ENCODE results near the gene CDH23. TPM values are rescaled to one million over a fixed set of nuclear protein-coding genes. Genes with fewer than 3 reads are reported as not detected.

CDH23 gene
- polyA plus RNA-seq, 2 of the 4 experiments (the other 2 are of a cell fraction): 1.1 to 2.3 TPM

DNA sequence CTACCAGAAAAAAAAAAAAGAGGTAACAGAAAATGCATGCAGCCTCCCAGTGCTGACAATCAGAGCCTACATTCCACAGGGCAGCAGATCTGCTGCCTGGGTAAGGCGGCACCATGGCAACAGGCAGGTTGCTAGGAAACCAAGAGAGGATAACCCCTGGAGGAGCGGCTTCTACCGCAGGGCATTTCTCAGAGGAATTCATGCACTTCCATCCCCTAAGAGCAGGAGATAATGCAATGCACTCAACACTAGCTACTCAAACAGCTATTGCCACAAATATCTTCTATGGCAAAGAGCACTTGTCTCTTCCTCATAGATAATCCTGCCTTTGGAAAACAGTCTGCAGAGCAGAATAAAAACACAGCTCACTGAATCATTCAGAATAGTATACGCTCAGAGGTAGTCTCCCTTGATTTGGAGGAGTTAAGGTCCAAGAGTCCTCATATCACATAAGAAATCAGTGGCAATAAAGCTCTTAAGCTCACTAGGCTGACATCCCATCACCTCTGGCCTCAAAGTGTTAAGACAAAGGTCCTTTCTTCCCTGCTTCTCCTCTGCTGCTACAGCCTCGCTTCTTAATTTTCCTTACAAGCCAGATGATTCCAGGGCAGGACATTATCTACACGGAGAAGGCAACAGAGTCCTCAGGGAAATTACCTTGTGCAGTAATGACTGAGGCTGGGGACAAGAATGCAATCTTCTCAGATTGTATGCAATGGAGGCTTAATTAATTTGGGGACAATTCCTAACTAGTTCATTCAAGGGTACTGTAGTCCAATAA is 443.6 kb downstream of the CDH23 start:
- 26% methylated on average over 6 of the region's 6 CpGs for WGBS (ENCODE audit: missing lambda C conversion rate)
- peak overlapping the region; percentile 53 for H3K4me2 ChIP-seq
- ChIA-PET CTCF (interaction anchor here (0.6 to 16.5 kb wide), 9 partner anchors 11 to 462 kb away, joined by 3 to 217 read pairs (median 4); partner anchors contain the start of gene PSAP), POLR2A (interaction anchor here (6.3 kb wide), 1 partner anchor 10 kb away, joined by 33 read pairs; the partner anchor contains the start of gene PSAP)
- TF ChIP-seq MYC (IDR thresholded peaks at IDR 0.05; ENCODE audit: borderline replicate concordance, low read length) (no peak), RFX5 (IDR thresholded peaks at IDR 0.05) (0 out of 2 replicates have a peak, but pooled peaks have one; percentile 52), NR3C1 (IDR thresholded peaks at IDR 0.05) (no peak), BHLHE40 (IDR thresholded peaks at IDR 0.05; ENCODE audit: low read depth, low read length) (no peak)
- TF ChIP-seq, protein P1, sequence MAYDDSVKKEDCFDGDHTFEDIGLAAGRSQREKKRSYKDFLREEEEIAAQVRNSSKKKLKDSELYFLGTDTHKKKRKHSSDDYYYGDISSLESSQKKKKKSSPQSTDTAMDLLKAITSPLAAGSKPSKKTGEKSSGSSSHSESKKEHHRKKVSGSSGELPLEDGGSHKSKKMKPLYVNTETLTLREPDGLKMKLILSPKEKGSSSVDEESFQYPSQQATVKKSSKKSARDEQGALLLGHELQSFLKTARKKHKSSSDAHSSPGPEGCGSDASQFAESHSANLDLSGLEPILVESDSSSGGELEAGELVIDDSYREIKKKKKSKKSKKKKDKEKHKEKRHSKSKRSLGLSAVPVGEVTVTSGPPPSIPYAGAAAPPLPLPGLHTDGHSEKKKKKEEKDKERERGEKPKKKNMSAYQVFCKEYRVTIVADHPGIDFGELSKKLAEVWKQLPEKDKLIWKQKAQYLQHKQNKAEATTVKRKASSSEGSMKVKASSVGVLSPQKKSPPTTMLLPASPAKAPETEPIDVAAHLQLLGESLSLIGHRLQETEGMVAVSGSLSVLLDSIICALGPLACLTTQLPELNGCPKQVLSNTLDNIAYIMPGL (CRISPR knock-in tag; IDR thresholded peaks at IDR 0.05; ENCODE audit: borderline replicate concordance): no peak
- DNase-seq (ENCODE audit: low read depth in 1 of 2, low spot score in 1 of 2): peak; percentile 76 to 88
- peaks cover 70% of the 10 kb centered on the region for H3K4me1 ChIP-seq
- no peak for FAIRE-seq
- H3K27ac ChIP-seq: peak overlapping the region in 1 of 2 experiments; percentile 34; a peak in 2 of 6 replicates
- ATAC-seq: peak; percentile 88 to 89
- H3K9me3 ChIP-seq: no peaks in the 10 kb centered on the region
- H3K4me3 ChIP-seq: no peak overlapping the region

DNA sequence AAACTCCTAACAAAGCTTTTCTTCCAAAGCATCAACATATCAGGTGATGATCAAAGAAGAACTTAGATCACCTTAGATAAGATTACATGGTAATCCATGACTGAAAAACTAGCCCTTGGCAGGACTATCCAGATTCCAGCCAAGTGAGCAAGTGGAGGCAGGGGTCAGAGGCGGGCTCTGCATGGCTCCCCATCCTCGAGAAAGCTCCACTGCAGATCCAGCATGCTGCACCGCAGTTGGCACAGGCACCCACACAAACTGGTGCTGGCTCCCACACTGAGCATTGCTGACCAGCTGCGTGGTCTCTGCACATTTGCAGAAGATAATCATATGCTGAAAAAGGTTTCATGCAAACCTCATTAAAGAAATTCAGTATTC is 444.2 kb downstream of the CDH23 start:
- Histone ChIP-seq H3K4me2 (peak overlapping the region; percentile 53; the same call in 2 of the 3 replicates), H3K4me1 (peaks cover 69% of the 10 kb centered on the region), H3K4me3 (no peak overlapping the region), H3K9me3 (no peaks in the 10 kb centered on the region), H3K27ac (peak overlapping the region in 1 of 2 experiments; percentile 34; a peak in 2 of 6 replicates)
- ATAC-seq (no peak), DNase-seq (ENCODE audit: low read depth in 1 of 2, low spot score in 1 of 2) (no peak), FAIRE-seq (no peak)
- TF ChIP-seq CTCF (IDR thresholded peaks at IDR 0.05): no peak
- TF ChIP-seq FOSL2 (IDR thresholded peaks at IDR 0.05): no peak
- TF ChIP-seq FOSL2 (CRISPR knock-in tag; IDR thresholded peaks at IDR 0.05): no peak
- TF ChIP-seq TP53 (CRISPR knock-in tag; IDR thresholded peaks at IDR 0.05): no peak
- TF ChIP-seq CEBPB (IDR thresholded peaks at IDR 0.05): no peak
- no peak for TF ChIP-seq GATA3 (IDR thresholded peaks at IDR 0.05; ENCODE audit: borderline replicate concordance)
- no peak for TF ChIP-seq RARB (CRISPR knock-in tag; IDR thresholded peaks at IDR 0.05)
- TF ChIP-seq MYC (IDR thresholded peaks at IDR 0.05; ENCODE audit: borderline replicate concordance, low read length): no peak
- TF ChIP-seq, protein P2, sequence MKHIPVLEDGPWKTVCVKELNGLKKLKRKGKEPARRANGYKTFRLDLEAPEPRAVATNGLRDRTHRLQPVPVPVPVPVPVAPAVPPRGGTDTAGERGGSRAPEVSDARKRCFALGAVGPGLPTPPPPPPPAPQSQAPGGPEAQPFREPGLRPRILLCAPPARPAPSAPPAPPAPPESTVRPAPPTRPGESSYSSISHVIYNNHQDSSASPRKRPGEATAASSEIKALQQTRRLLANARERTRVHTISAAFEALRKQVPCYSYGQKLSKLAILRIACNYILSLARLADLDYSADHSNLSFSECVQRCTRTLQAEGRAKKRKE (CRISPR knock-in tag; IDR thresholded peaks at IDR 0.05; ENCODE audit: low read depth): no peak
- ChIA-PET CTCF (interaction anchor here (0.6 to 16.5 kb wide), 8 partner anchors 10 to 463 kb away, joined by 3 to 217 read pairs (median 4); partner anchors contain the start of gene PSAP), POLR2A (interaction anchor here (6.3 kb wide), 1 partner anchor 10 kb away, joined by 33 read pairs; the partner anchor contains the start of gene PSAP)
- WGBS (ENCODE audit: missing lambda C conversion rate): 80% methylated on average over 4 of the region's 4 CpGs

DNA sequence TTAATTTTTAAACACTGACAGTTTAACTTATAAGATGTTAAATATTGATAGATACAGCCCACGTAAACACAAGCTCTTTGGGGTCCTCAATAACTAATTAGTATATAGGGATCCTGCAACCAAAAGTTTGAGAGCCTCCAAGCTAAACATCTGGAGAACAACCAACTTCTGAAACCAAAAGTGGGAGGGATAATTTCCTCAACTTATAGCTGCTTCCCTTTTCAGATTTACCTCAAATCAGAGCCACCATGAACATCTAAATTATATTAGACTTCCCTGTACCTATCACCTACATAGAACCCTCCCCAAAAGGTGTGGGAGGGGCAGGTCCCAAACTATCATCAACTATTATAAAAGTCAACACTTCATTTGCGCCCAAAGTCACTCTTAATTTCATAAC is 445.7 kb downstream of the CDH23 start:
- H3K4me3 ChIP-seq: no peak overlapping the region
- no peak overlapping the region for H3K27ac ChIP-seq
- no peaks in the 10 kb centered on the region for H3K9me3 ChIP-seq
- no peak overlapping the region for H3K4me2 ChIP-seq
- FAIRE-seq (no peak), DNase-seq (ENCODE audit: low read depth in 1 of 2, low spot score in 1 of 2) (no peak), ATAC-seq (no peak)
- H3K4me1 ChIP-seq: peaks cover 56% of the 10 kb centered on the region
- 49% methylated on average over 2 of the region's 2 CpGs for WGBS (ENCODE audit: missing lambda C conversion rate)
- ChIA-PET POLR2A (interaction anchor here (6.3 kb wide), 1 partner anchor 8 kb away, joined by 33 read pairs; the partner anchor contains the start of gene PSAP), CTCF (interaction anchor here (0.9 to 16.5 kb wide), 4 partner anchors 11 to 114 kb away, joined by 3 to 217 read pairs (median 6); no protein-coding TSS in a partner anchor)
- TF ChIP-seq HOXA7 (CRISPR knock-in tag; IDR thresholded peaks at IDR 0.05) (no peak), EHF (CRISPR knock-in tag; IDR thresholded peaks at IDR 0.05) (no peak), ZC3H11A (IDR thresholded peaks at IDR 0.05) (no peak), CBX8 (IDR thresholded peaks at IDR 0.05) (no peak), PHF8 (IDR thresholded peaks at IDR 0.05; ENCODE audit: borderline replicate concordance, low read depth) (no peak), RNF2 (IDR thresholded peaks at IDR 0.05; ENCODE audit: borderline replicate concordance, low read depth) (no peak), ESRRA (IDR thresholded peaks at IDR 0.05; ENCODE audit: borderline replicate concordance, low read length) (no peak), POLR2AphosphoS2 (conservative IDR thresholded peaks at IDR 0.05; ENCODE audit: low read length) (no peak), SMC3 (IDR thresholded peaks at IDR 0.05) (no peak), RCOR1 (IDR thresholded peaks at IDR 0.05; ENCODE audit: low read depth, low read length) (no peak), EHMT2 (IDR thresholded peaks at IDR 0.05; ENCODE audit: low read depth) (no peak), ZSCAN20 (CRISPR knock-in tag; IDR thresholded peaks at IDR 0.05) (no peak), BHLHE40 (IDR thresholded peaks at IDR 0.05; ENCODE audit: low read depth, low read length) (no peak), HEYL (CRISPR knock-in tag; IDR thresholded peaks at IDR 0.05) (no peak)
- TF ChIP-seq, protein P2 (CRISPR knock-in tag; IDR thresholded peaks at IDR 0.05; ENCODE audit: low read depth): no peak

Measured in A549 (cell line).